AG04449 (cell line): ENCODE data around the gene TMEM238.

Experiments used
- CTCF ChIA-PET: fragments of 350-600 bp; formaldehyde crosslinking; extraction: SDS; loops from one replicate; lab custom pipeline; 2021; ENCODE audit warnings: antibody characterized with exemption; lab: Yijun Ruan, JAX
- POLR2A ChIA-PET: fragments of 400-600, 350-600 bp; formaldehyde crosslinking; extraction: SDS; loops from one replicate; lab custom pipeline; 2020; ENCODE audit warnings: antibody characterized with exemption, inconsistent platforms; lab: Yijun Ruan, JAX
- DNase-seq: peaks from one replicate; pipeline ENCODE4 v3.0.0-alpha.2; 2010; ENCODE audit warnings: low read depth, low spot score
- H3K4me3 ChIP-seq: 2 replicates; pipeline ENCODE4 v1.5.1; 2011; ENCODE audit warnings: low read depth, mild to moderate bottlenecking, control low read depth, low read length
- TF ChIP-seq, protein P1 (sequence below): IDR thresholded peaks from one replicate; pipeline ENCODE4 v1.5.1; 2011; ENCODE audit warnings: mild to moderate bottlenecking, moderate library complexity, low read length, control low read depth, inconsistent platforms; ENCODE audit not compliant: insufficient read depth; ENCODE audit errors: missing control alignments

Gene TMEM238

DNA sequence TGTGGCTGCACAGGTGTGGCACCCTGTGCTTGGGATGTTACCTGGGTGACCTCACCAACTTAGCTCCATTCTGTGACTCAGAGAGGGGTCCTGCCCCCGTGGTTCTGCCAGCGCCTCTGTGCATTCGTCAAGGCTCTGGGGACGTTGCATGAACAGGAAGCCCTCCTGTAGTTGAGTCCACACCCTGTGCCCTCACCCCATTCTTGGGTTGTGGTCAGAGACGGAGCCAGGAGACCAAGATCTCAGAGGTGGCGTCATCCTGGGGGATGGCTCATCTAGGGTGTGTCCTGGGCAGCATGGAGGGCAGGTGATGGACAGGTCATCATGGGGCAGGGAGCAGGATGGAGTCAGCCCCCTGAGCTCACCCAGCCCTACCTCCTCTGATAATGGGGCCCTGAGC lies 32.1 kb downstream of the TMEM238 start:
- TF ChIP-seq, protein P1, sequence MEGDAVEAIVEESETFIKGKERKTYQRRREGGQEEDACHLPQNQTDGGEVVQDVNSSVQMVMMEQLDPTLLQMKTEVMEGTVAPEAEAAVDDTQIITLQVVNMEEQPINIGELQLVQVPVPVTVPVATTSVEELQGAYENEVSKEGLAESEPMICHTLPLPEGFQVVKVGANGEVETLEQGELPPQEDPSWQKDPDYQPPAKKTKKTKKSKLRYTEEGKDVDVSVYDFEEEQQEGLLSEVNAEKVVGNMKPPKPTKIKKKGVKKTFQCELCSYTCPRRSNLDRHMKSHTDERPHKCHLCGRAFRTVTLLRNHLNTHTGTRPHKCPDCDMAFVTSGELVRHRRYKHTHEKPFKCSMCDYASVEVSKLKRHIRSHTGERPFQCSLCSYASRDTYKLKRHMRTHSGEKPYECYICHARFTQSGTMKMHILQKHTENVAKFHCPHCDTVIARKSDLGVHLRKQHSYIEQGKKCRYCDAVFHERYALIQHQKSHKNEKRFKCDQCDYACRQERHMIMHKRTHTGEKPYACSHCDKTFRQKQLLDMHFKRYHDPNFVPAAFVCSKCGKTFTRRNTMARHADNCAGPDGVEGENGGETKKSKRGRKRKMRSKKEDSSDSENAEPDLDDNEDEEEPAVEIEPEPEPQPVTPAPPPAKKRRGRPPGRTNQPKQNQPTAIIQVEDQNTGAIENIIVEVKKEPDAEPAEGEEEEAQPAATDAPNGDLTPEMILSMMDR: no peak
- H3K4me3 ChIP-seq: no peak overlapping the region
- POLR2A ChIA-PET: no interaction called here
- CTCF ChIA-PET: no interaction called here
- DNase-seq: no peak

- DNase-seq: no peak
- CTCF ChIA-PET: interaction anchor here (1.0 to 1.7 kb wide), 3 partner anchors 12 to 49 kb away, joined by 3 to 9 read pairs (median 6); partner anchors contain the start of gene KMT5C
- POLR2A ChIA-PET: interaction anchor here (0.6 to 3.3 kb wide), 3 partner anchors 11 to 14 kb away, joined by 3 to 14 read pairs (median 3); partner anchors contain the start of gene KMT5C
- TF ChIP-seq, protein P1: no peak
- H3K4me3 ChIP-seq: no peak overlapping the region
These were observed 33.3 kb downstream of the TMEM238 start for GRCh38 chr19:55350620-55351315.

GRCh38 chr19:55348317-55349034 lies 35.6 kb downstream of the TMEM238 start:
- ChIA-PET POLR2A (interaction anchor here (3.3 kb wide), 1 partner anchor 9 kb away, joined by 14 read pairs; the partner anchor contains the start of gene KMT5C), CTCF (interaction anchor here (1.1 kb wide), 1 partner anchor 9 kb away, joined by 5 read pairs; no protein-coding TSS in a partner anchor)
- TF ChIP-seq, protein P1: no peak
- H3K4me3 ChIP-seq: no peak overlapping the region
- DNase-seq: no peak

GRCh38 chr19:55347442-55348009 lies 36.6 kb downstream of the TMEM238 start:
- H3K4me3 ChIP-seq: no peak overlapping the region
- POLR2A ChIA-PET: interaction anchor here (3.3 kb wide), 1 partner anchor 8 kb away, joined by 14 read pairs; the partner anchor contains the start of gene KMT5C
- TF ChIP-seq, protein P1: no peak
- CTCF ChIA-PET: no interaction called here
- DNase-seq: no peak

DNA sequence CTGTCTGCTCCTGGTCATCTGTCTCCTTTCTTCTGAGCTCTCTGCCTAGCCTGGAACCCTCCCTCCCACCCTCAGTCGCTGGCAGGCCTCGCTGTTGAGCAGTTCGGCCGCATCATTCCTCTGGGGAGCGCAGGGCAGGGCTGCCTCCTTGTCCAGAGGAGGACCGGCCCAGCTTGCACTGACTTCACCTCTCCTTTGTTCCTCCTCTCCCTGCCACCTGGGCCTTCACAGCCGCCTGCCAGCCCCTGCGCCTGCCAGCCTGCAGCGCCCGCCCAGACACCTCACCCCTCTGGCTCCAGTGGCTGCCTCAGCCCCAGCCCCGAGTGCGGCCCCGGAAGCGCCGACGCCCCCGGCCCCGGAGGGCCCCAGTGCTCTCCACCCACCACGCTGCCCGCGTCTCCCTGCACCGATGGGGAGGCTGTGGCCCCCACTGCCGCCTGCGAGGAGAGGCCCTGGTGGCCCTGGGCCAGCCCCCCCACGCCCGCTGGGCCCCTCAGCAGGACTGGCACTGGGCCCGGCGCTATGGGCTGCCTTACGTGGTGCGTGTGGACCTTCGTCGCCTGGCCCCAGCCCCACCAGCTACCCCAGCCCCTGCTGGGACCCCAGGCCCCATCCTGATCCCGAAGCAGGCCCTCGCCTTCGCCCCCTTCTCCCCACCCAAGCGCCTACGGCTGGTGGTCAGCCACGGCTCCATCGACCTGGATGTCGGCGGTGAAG lies 37.2 kb downstream of the TMEM238 start:
- H3K4me3 ChIP-seq: no peak overlapping the region
- ChIA-PET POLR2A (interaction anchor here (3.3 kb wide), 1 partner anchor 7 kb away, joined by 14 read pairs; the partner anchor contains the start of gene KMT5C), CTCF (no interaction called here)
- TF ChIP-seq, protein P1: no peak
- DNase-seq: no peak
